ENCODE data around the gene PAFAH1B2.
A peak's percentile ranks its signal among the peaks of the same experiment; 100 is the strongest.
"Not testable (repeated sequence)": the region's sequence is repeated elsewhere in the genome, so short reads cannot be mapped to it uniquely, and the experiment has no call there.

Gene PAFAH1B2

DNA sequence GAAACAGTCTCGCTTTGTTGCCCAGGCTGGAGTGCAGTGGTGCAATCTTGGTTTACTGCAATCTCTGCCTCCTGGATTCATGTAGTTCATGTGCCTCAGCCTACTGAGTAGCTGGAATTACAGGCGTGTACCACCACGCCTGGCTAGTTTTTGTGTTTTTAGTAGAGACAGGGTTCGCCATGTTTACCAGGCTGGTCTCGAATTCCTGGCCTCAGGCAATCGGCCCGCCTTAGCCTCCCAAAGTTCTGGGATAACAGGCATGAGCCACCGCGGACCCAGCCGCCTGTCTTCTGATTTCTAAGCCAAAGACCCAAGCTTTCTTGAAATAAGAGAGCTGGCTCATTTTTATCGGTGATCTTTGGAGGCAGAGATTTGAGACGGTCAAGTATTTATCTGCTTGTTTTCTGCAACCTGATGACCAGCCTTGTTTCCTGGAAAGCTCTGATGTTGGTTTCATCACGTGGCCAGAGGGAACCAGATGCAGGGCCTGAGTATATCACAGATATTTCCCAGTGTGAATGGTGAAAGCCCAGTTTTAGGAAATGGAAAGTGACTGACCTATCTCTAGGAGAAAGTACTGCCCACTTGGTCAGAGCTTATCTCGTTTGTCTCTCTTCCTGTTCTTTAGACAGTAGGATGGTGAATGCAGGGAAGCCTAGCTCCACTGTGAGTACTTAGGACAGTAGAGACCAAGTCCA is 28.8 kb downstream of the PAFAH1B2 start:
- DNase-seq (ENCODE audit: low read depth): no peak

DNA sequence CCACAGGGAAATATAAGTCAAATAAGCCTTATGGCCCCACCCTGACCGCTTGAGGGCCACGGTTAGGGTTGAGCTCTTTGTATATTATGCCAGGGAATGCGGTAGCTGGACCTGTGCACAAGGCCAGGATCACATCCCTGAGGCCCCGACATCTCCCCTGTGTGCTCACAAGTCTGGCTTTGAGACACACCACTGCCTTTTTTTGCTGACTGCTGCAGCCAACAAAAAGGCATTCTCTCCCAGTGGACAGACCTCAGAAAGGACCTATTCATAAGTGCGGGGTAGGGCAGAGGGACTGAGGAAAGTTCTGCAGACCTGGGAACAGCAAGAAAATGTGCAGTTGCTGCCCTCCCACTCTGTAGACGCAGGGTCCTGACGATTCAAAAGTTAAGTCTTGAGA is 31.0 kb downstream of the PAFAH1B2 start:
- no peak for DNase-seq (ENCODE audit: low read depth)

DNA sequence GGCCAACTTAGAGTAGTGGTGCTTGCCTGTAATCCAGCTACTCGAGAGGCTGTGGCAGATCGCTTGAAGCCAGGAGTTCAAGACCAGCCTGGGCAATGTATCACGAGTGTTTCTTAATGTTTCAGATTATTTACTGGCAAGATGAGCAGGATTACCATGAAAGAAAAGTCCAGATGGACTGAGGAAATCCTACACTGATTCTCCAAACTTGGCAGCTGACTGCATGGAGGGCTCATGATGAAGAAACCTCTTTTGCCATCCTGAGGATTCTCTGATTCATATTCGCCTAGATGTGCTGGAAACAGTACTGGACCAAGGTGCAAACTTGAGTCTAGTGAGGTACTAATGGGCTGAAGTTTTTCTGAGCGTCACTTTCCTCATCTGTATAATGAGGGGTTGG is 31.7 kb downstream of the PAFAH1B2 start:
- no peak for DNase-seq (ENCODE audit: low read depth)

DNA sequence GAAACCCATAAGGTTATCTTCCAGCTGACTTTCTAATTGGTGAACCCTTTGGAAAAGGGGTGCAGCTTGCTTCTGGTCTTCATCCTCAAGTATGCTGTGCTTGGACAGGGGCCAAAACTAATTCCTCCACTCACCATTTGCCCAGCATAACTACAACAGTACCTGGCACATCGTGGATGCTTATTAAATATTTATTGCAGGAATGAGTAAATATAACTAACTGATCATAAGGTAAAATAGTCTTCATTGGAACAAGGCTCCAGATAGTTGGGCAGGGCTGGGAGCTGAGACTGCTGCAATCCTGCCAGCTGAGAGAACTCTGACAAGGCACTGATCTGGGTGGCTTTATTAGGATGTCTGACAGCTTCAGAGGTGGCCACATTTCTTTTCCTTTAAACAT is 32.1 kb downstream of the PAFAH1B2 start:
- no peak for DNase-seq (ENCODE audit: low read depth)

DNA sequence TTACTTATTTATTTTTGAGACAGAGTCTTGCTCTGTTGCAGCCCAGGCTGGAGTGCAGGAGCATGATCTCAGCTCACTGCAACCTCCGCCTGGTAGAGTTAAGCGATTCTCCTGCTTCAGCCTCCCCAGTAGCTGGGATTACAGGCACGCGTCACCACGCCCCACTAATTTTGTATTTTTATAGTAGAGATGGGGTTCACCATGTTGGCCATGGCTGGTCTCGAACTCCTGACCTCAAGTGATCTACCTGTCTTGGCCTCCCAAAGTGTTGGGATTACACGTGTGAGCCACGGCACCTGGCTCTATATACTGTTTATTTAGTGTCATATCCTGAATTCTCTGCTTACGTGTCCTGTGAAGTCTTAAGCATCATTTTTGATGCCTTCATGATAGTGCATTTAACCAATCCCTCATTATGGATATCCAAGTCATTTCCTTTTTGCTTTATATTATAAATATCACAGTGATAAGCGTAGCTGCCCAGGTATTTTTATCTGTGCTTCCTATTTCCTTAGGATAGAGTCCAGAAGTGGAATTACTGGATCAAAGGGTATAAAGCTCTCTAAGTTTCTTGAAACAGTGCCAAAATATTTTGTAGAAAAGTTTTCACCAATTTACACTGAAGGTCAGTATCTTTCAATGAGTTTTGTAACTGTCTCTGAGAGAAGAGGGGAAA is 33.6 kb downstream of the PAFAH1B2 start:
- no peak for DNase-seq (ENCODE audit: low read depth)

DNA sequence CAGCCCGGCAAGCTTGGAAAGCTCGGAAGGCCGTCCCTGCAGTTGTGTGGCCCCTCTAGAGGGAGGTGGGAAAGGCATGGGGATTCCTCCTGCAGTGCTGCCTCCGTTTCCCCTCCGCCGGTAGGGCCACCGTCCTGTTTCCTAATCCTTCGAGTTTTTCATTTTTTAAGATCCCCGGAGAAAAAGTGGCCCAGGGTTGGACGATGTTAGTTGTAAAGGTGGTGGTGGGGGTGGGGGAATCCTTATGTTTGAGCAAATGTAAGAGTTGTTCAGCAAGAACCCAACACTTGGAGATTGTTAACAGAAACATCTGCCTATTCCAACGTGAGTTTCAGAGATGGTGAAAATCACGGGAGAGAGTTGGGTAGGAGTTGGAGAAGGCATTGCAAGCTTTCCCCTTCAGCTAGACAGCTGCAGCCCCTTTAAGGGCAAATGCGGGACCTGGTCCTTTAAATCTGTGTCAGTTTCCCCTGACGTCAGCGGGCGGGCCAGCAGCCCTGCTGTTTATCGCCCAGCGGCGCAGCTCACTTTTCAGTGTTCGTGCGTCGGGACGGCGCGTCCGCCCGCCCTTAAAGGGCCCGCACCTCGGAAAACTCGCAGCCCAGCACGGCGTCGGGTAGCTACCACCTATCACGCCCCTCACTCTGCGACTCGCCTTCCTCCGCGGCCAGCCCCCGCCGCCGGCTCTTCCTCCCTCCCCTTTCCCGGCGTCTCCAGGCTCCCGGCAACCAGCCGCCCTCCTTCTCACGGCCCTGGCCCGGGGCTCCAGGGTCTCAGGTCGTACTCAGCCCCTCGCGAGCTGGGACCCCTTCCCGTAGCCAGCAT is 34.3 kb downstream of the PAFAH1B2 start, which contains the start of gene SIDT2:
Gene SIDT2 (plus strand): TSS at position 534 of the 825 bp plus-strand sequence. CDS start 521 bp downstream, outside the sequence.
- DNase-seq (ENCODE audit: low read depth): peak; percentile 57

DNA sequence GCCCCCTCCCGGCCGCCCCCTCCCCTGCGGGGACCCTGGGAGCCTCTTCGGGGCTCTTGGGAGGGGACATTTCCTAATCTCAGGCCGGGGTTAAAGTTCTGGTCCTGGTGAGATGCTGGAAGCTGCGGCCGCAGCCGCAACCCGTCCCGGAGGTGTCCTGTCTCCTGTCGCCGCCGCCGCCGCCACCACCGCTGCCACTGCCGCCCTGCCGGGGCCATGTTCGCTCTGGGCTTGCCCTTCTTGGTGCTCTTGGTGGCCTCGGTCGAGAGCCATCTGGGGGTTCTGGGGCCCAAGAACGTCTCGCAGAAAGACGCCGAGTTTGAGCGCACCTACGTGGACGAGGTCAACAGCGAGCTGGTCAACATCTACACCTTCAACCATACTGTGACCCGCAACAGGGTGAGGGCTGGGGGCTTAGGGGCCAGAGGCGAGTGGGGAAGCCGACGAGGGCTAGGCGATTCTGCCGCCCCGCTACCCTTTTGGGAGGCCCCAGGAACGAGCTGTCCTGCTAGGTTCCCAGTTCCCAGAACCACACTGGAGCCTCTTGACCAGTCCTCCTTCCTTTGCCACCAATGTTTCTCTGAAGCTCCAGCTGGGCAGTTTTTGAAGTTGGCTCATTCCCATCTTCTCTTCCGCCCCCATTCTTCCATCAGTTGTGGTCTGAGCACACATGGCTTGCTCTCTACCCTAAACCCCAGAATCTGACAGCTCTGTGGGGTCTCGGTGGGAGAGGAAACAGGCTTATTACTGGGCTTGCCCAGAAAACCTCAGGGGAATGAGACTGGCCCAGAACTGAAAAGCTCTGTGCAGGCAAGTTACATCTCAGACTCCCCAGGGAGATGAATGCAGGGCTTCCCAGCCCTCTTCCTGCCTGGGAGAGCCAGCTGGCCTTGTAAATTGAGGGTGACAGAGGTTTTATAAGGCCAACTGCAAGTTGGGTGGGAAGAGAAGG is 35.2 kb downstream of the PAFAH1B2 start:
- no peak for DNase-seq (ENCODE audit: low read depth)

DNA sequence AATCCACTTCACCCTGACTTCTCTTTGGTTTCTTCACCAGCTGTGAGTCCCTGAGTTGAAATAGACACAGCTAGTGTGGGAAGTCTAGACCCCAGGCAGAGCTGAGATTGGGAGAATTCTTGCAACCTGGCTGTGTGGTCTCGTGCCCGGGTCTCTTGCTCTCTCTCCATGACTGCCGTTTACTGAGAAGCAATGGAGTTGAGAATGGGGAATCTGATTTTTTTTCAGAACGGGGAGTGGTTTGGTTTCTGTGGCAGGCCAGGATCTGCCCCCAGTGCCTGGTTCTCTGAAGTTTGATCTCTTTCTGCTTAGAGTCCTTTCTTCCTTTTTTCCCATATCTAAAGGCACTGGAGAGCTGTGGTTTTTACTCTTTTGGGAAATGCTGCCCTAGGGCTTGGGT is 35.9 kb downstream of the PAFAH1B2 start:
- no peak for DNase-seq (ENCODE audit: low read depth)

DNA sequence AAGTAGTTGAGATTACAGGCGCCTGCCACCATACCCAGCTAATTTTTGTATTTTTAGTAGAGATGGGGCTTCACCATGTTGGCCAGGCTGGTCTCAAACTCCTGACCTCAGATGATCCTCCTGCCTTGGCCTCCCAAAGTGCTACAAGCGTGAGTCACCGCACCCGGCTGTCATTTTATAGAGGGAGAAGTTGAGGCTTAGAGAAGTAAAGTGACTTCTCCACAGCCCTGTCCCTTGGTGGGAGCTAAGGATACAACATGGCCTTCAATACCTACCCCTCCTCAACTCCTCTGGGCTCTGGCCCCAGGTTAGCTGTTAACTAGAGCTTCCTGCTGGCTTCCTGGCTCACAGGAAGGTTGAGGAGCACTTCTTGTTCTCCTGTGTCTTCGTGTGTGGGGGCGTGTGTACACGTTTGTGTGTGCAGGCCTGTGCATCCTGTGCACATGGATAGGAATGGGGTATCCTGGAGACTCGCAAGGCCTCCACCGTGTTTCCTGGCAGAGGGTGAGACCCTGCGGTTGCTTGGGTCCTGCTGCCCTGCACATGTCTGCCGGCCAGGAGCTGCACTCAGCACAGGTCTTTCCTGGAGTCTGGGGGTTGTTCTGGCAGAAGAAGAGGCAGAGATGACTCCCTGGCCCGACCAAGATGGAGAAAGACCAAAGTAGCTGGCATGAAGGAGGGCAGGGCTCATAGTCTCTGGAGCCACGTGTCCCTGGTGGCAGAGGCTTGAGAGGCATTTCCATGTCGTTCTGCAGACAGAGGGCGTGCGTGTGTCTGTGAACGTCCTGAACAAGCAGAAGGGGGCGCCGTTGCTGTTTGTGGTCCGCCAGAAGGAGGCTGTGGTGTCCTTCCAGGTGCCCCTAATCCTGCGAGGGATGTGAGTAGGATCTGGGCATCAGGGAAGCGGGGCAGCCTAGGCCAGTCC is 36.8 kb downstream of the PAFAH1B2 start:
- no peak for DNase-seq (ENCODE audit: low read depth)

DNA sequence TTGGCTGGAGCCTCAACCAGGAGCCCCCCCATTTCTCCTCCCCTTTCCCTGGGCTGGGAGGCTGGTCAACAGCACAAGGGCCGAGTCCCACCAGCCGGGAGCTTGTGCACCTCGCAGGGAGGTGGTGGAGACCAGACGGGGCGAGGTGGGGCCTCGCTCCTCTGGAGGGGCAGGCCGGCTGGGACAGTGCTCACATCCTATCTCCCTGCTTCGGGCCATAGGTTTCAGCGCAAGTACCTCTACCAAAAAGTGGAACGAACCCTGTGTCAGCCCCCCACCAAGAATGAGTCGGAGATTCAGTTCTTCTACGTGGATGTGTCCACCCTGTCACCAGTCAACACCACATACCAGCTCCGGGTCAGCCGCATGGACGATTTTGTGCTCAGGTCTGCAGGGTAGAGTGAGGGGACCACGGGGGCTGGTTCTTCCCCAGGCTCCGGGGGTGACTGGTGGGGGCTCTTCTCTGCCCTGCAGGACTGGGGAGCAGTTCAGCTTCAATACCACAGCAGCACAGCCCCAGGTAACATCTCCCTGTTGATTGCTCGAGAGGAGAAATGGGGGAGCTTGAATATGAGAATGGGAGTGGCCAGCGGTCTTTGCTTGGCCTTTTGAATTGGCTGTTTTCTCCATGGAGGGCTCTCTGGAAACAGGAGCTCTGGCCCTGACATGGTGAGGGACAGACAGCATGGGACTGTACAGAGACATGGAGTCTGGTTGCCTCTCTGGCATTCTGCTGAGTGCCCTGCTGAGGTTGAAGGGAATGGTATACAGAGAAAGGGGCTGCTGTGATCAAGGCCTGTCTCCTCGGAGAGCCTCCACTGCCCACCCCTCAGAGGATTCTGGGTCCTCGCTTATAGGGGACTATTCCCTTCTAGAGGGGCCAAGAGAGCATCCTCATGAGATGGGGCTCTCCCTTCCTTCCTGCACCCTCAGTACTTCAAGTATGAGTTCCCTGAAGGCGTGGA is 37.8 kb downstream of the PAFAH1B2 start:
- no peak for DNase-seq (ENCODE audit: low read depth)

DNA sequence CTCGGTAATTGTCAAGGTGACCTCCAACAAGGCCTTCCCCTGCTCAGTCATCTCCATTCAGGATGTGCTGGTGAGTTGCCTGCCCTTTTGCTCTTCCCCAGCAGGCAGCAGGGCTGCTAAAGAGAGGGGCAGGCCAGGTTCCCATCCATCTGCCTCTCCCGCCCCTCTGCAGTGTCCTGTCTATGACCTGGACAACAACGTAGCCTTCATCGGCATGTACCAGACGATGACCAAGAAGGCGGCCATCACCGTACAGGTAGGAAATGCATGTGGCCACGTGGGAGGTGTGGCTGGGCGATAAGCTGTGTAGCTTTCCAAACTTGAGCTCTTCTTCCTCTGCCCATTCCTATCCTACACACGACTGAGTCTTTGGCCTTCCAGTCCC is 38.5 kb downstream of the PAFAH1B2 start:
- no peak for DNase-seq (ENCODE audit: low read depth)

DNA sequence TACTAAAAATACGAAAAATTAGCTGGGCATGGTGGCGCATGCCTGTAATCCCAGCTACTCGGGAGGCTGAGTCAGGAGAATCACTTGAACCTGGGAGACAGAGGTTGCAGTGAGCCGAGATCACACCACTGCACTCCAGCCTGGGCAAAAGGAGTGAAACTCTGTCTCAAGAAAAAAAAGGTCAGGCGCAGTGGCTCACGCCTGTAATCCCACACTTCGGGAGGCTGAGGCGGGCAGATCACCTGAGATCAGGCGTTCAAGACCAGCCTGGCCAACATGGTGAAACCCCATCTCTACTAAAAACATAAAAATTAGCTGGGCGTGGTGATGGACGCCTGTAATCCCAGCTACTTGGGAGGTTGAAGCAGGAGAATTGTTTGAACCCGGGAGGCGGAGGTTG is 39.1 kb downstream of the PAFAH1B2 start:
- not testable (repeated sequence) for DNase-seq (ENCODE audit: low read depth)

DNA sequence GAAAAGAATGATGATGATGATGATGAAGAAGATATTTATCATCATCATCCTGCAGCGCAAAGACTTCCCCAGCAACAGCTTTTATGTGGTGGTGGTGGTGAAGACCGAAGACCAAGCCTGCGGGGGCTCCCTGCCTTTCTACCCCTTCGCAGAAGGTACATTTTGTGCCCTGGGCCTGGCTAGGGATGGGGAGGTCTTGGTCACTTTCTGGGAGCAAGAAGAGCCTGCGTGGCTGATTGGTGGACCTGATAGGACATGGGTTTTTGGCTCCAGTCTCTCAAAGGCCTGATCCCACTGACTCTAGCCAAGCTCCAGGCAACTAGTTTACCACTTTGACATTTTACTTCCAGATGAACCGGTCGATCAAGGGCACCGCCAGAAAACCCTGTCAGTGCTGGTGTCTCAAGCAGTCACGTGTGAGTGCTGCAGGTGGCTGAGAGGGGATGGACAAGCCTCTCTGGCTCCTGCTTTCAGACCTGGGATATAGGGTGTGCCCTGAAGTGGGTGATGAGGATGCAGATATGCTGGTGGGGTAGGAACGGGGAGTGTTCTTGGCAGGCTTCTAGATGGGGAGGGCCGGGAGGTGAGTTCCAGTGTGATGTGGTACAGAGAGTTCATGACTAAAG is 39.8 kb downstream of the PAFAH1B2 start:
- DNase-seq (ENCODE audit: low read depth): no peak

DNA sequence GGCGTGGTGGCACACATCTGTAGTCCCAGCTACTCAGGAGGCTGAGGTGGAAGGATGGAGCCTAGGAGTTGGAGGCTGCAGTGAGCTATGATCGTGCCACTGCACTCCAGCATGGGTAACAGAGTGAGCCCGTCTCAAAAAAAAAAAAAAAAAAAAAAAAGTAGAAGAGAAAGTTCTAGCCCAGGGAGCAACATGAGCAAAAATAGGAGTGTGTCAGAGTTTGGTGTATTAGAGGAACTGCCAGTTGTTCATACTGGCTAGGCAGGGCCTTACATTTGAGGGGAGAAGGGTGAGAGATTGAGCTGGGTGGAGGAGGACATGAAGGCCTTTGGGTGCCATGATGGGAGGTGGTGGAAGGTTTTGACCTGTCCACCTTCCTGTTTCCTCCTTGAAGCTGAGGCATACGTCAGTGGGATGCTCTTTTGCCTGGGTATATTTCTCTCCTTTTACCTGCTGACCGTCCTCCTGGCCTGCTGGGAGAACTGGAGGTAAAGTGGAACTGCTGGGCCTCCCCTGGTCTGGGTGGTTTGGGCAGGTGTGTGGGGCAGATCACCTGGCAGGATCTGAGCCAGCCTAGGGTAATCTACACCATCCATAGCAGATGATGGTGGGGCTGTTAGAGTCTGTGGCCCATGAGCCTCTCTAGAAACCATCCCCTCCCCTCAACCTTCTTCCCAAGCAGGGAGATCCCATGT is 41.8 kb downstream of the PAFAH1B2 start:
- no peak for DNase-seq (ENCODE audit: low read depth)

DNA sequence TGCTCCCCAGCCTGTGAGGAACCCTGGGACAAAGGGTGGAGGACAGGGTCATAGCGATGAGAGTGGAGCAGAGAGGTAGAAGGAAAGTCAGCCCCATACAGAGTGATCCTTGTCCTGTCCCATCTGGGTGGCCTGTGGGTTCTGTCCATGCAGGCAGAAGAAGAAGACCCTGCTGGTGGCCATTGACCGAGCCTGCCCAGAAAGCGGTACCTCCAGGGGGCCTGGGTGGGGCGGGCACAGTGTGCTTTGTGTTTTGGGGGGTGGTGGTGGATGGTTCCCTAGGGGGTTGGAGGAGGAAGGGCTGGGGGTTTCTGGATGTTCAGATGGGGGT is 42.3 kb downstream of the PAFAH1B2 start:
- DNase-seq (ENCODE audit: low read depth): no peak

DNA sequence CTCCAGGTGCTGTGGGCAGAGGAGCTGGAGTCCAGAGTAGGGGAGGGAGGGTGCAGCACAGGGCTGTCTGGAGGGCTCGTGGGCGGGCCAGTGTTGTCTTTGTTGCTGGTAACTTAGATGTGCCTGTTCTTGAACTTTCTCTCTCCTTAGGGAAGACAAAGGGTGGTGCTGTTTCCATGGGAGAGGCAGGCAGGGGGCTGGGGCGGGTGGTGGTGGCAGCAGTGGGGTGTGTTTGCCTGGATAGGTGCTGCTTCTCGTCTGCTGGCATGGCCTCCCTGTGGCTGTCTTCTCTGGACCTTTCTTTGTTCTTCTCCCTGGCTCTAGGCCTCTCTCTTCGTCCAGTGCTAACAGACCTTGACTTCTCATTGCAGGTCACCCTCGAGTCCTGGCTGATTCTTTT is 42.9 kb downstream of the PAFAH1B2 start:
- no peak for DNase-seq (ENCODE audit: low read depth)

DNA sequence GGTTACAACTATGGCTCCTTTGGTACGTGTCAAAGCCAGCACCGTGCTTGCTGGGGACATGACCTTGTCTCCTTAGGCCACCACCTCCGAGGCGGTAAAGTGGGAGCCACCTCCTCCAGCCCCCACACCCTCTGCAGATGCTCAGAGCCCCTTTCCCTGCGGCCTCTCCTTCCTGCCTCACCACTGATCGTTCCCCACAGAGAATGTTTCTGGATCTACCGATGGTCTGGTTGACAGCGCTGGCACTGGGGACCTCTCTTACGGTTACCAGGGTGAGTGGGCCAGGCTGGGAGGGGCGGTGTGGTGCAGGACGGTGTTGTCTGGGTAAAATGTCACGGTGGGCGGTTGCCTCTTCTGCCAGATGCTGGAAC is 43.3 kb downstream of the PAFAH1B2 start:
- no peak for DNase-seq (ENCODE audit: low read depth)

DNA sequence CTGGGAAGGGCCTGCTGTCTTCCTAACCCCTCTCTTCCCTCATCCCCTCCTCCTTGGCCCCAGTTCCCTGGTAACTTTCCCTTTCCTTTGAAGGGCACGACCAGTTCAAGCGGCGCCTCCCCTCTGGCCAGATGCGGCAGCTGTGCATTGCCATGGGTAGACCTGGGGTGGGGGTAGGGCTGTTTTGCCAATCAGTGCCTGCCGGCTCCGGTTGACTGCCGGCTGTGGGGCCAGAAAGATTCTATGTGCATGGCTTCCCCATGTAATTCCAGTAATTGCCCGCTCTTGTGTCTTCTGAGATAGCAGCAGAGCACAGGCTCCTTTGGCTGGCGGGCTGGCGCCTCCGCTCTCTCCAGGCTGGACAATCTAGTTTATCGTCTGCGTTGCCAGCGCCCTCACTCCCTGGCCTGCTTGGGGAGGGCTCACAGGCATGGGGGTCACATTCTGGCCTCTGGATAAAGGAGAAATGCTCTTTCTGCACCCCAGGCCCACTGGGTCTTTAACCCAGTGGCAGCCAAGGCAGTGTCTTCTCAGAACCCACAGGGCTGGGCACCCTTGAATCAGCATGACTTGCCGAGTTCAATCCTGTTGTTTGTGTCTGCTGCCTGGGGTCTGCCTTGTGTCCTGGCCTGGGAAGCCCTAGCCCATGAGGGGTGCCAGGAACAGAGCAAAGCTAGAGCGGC is 43.9 kb downstream of the PAFAH1B2 start:
- DNase-seq (ENCODE audit: low read depth): no peak
